Measurements from ENCODE around the gene EMILIN1. TPM values are rescaled to one million over a fixed set of nuclear protein-coding genes. Genes with fewer than 3 reads are reported as not detected.
"Not testable (repeated sequence)": the region's sequence is repeated elsewhere in the genome, so short reads cannot be mapped to it uniquely, and the experiment has no call there.

Gene EMILIN1
- polyA plus RNA-seq, 3 donors = 9.5 to 57.4 (median 33.6) TPM

GRCh38 chr2:27108221-27108620 lies 29.8 kb downstream of the EMILIN1 start:
- 74 to 89% (median 88%) methylated on average over 2 of the region's 2 CpGs for WGBS, 3 donors
- no peak overlapping the region for H3K27ac ChIP-seq (ENCODE audit: low read depth, low read length)

- H3K27ac ChIP-seq (ENCODE audit: low read depth, low read length) = no peak overlapping the region
- 91 to 96% (median 93%) methylated on average over 3 of the region's 3 CpGs for WGBS, 3 donors
Observed at GRCh38 chr2:27109083-27109482, 30.7 kb downstream of the EMILIN1 start.

- 79 to 84% (median 82%) methylated on average over 24 of the region's 24 CpGs for WGBS, 3 donors
- H3K27ac ChIP-seq (ENCODE audit: low read depth, low read length) = not testable (repeated sequence)
Observed at GRCh38 chr2:27110603-27111352, 32.4 kb downstream of the EMILIN1 start.

GRCh38 chr2:27111392-27112078 lies 33.1 kb downstream of the EMILIN1 start:
- 91 to 94% (median 94%) methylated on average over 39 to 49 of the region's 49 CpGs for WGBS, 3 donors
- H3K27ac ChIP-seq (ENCODE audit: low read depth, low read length) = not testable (repeated sequence)

GRCh38 chr2:27115519-27115918 lies 37.1 kb downstream of the EMILIN1 start:
- no peak overlapping the region for H3K27ac ChIP-seq (ENCODE audit: low read depth, low read length)
- 67 to 76% (median 74%) methylated on average over 2 of the region's 2 CpGs for WGBS, 3 donors

GRCh38 chr2:27117995-27118524 lies 39.6 kb downstream of the EMILIN1 start:
- 23 to 29% (median 26%) methylated on average over 12 to 14 of the region's 14 CpGs for WGBS, 3 donors
- no peak overlapping the region for H3K27ac ChIP-seq (ENCODE audit: low read depth, low read length)

- 4 to 5% (median 5%) methylated on average over 54 to 84 of the region's 84 CpGs for WGBS, 3 donors
- no peak within 1 kb of the TSS for H3K27ac ChIP-seq (ENCODE audit: low read depth, low read length)
Observed at GRCh38 chr2:27118525-27119329, 40.3 kb downstream of the EMILIN1 start, which contains the start of gene CGREF1. Gene CGREF1 (minus strand): TSS chr2:27119128. CDS start chr2:27104366, 14,762 bp downstream.

- 78 to 85% (median 82%) methylated on average over 8 of the region's 8 CpGs for WGBS, 3 donors
Observed at GRCh38 chr2:27119330-27119670, 40.9 kb downstream of the EMILIN1 start.

GRCh38 chr2:27121906-27122305 lies 43.5 kb downstream of the EMILIN1 start:
- H3K27ac ChIP-seq (ENCODE audit: low read depth, low read length) = no peak overlapping the region
- WGBS, 3 donors = 68 to 83% (median 79%) methylated on average over 2 of the region's 2 CpGs

More at GRCh38 chr2:27119330-27119670, 40.9 kb downstream of the EMILIN1 start:
- not testable (repeated sequence) for H3K27ac ChIP-seq (ENCODE audit: low read depth, low read length)

- WGBS, 3 donors = 91% methylated on average over 7 of the region's 7 CpGs
Observed at GRCh38 chr2:27122791-27123190, 44.4 kb downstream of the EMILIN1 start.

GRCh38 chr2:27123302-27124150 lies 45.1 kb downstream of the EMILIN1 start, which contains the start of gene ABHD1:
Gene ABHD1 (plus strand): TSS chr2:27123815. CDS start chr2:27123949, 134 bp downstream.
- no peak within 1 kb of the TSS for H3K27ac ChIP-seq (ENCODE audit: low read depth, low read length)
- WGBS, 3 donors = 6 to 9% (median 7%) methylated on average over 34 to 47 of the region's 47 CpGs

More at GRCh38 chr2:27122791-27123190, 44.4 kb downstream of the EMILIN1 start:
- H3K27ac ChIP-seq (ENCODE audit: low read depth, low read length) = no peak overlapping the region

- H3K27ac ChIP-seq (ENCODE audit: low read depth, low read length) = no peak overlapping the region
- 84 to 93% (median 88%) methylated on average over 3 of the region's 3 CpGs for WGBS, 3 donors
Observed at GRCh38 chr2:27125104-27125503, 46.7 kb downstream of the EMILIN1 start.

- WGBS, 3 donors = 46 to 54% (median 53%) methylated on average over 5 of the region's 5 CpGs
- H3K27ac ChIP-seq (ENCODE audit: low read depth, low read length) = no peak overlapping the region
Observed at GRCh38 chr2:27126252-27126710, 47.9 kb downstream of the EMILIN1 start.

- H3K27ac ChIP-seq (ENCODE audit: low read depth, low read length) = no peak overlapping the region
- 86 to 89% (median 88%) methylated on average over 9 of the region's 9 CpGs for WGBS, 3 donors
Observed at GRCh38 chr2:27127883-27128667, 49.7 kb downstream of the EMILIN1 start.

- H3K27ac ChIP-seq (ENCODE audit: low read depth, low read length) = no peak overlapping the region
- 74 to 81% (median 75%) methylated on average over 11 of the region's 11 CpGs for WGBS, 3 donors
Observed at GRCh38 chr2:27128668-27129571, 50.5 kb downstream of the EMILIN1 start.

- no peak overlapping the region for H3K27ac ChIP-seq (ENCODE audit: low read depth, low read length)
- 84 to 94% (median 90%) methylated on average over 10 of the region's 10 CpGs for WGBS, 3 donors
Observed at GRCh38 chr2:27130396-27130795, 52.0 kb downstream of the EMILIN1 start.
